BE2C (cell line): Measurements from ENCODE around the gene TOM1.

Source experiments
- DNase-seq: peaks from one replicate; pipeline ENCODE4 v3.0.0-alpha.2; 2020
- H3K27me3 ChIP-seq: fragments of 250-450 bp; sonication (Bioruptor Pico); 2 replicates; pipeline ENCODE4 v1.5.1; 2020; ENCODE audit warnings: mild to moderate bottlenecking
- H3K36me3 ChIP-seq: fragments of 250-450 bp; sonication (Bioruptor Pico); 2 replicates; pipeline ENCODE4 v1.5.1; 2020; ENCODE audit warnings: mild to moderate bottlenecking
- H3K4me1 ChIP-seq: fragments of 250-450 bp; sonication (Bioruptor Pico); 2 replicates; pipeline ENCODE4 v1.5.1; 2020
- H3K4me3 ChIP-seq: 2 replicates; pipeline ENCODE4 v1.5.1; 2011; ENCODE audit warnings: low read depth, low read length
- H3K9me3 ChIP-seq: fragments of 250-450 bp; sonication (Bioruptor Pico); 2 replicates; pipeline ENCODE4 v1.5.1; 2020
- TF ChIP-seq, protein P1 (sequence below): IDR thresholded peaks from 2 replicates; pipeline ENCODE4 v1.5.1; 2012; ENCODE audit warnings: mild to moderate bottlenecking, low read depth, low read length

Gene TOM1

GRCh38 chr22:35303029-35303624 is 3.4 kb downstream of the TOM1 start:
- no peaks in the 10 kb centered on the region; the same call in none of the 2 replicates for H3K4me1 ChIP-seq
- H3K36me3 ChIP-seq = no peaks in the 10 kb centered on the region
- H3K27me3 ChIP-seq = no peaks in the 10 kb centered on the region
- no peak for DNase-seq
- TF ChIP-seq, protein P1, sequence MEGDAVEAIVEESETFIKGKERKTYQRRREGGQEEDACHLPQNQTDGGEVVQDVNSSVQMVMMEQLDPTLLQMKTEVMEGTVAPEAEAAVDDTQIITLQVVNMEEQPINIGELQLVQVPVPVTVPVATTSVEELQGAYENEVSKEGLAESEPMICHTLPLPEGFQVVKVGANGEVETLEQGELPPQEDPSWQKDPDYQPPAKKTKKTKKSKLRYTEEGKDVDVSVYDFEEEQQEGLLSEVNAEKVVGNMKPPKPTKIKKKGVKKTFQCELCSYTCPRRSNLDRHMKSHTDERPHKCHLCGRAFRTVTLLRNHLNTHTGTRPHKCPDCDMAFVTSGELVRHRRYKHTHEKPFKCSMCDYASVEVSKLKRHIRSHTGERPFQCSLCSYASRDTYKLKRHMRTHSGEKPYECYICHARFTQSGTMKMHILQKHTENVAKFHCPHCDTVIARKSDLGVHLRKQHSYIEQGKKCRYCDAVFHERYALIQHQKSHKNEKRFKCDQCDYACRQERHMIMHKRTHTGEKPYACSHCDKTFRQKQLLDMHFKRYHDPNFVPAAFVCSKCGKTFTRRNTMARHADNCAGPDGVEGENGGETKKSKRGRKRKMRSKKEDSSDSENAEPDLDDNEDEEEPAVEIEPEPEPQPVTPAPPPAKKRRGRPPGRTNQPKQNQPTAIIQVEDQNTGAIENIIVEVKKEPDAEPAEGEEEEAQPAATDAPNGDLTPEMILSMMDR = no peak
- H3K9me3 ChIP-seq = no peaks in the 10 kb centered on the region
- no peak overlapping the region for H3K4me3 ChIP-seq

DNA sequence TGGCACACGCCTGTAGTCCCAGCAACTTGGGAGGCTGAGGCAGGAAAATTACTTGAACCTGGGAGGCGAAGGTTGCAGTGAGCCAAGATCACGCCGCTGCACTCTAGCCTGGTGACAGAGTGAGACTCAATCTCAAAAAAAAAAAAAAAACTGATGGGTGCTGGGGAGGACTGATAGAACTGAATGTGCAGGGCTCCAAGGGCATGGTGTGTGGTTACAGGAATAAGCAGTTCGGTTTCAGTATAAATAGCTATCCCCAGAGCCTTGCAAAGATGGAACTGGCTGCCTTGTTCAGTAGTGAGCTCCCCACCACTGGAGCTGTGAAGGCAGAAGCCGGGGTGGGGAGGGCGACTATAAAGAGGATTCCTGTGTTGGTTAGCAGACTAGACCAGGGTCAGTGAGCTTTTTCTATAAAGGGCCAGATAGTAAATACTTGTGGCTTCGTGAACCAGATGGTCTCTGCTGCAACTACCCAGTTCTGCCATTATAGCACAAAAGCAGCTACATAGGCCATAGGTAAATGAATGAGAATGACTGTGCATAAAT is 5.9 kb downstream of the TOM1 start:
- H3K9me3 ChIP-seq = no peaks in the 10 kb centered on the region
- H3K4me3 ChIP-seq = no peak overlapping the region
- no peak for DNase-seq
- H3K27me3 ChIP-seq = no peaks in the 10 kb centered on the region
- no peaks in the 10 kb centered on the region; the same call in 1 of the 2 replicates for H3K4me1 ChIP-seq
- TF ChIP-seq, protein P1 = no peak
- H3K36me3 ChIP-seq = no peaks in the 10 kb centered on the region

DNA sequence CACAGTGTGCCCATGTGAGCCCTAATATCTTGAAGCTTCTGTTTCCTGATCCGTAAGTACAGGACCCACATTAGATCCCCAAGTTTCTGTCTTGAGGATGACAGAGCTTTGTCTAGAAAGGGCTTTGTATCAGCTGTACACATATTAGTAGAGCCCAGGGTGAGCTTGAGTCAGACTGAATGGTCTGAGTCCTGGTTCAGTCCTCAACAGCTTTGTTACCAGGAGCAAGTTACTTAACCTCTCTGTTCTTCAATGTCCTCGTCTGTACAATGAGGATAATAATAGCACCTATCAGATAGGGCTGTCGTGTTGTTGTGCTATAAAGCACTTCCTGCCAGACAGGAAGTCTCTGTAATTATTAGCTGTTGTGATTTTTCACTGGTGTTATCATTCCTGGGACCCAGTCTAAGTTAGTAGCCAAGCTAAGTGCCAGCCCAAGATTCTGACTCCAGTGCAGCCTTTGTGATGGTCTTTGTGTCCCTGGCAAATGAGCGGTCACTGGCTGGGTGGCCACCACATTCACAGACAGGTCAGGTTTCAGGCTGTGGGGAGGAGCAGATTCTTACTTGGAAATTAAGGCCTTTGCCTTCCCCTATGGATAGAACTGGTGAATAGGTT is 6.8 kb downstream of the TOM1 start:
- DNase-seq = no peak
- H3K4me1 ChIP-seq = no peaks in the 10 kb centered on the region; the same call in 1 of the 2 replicates
- no peaks in the 10 kb centered on the region for H3K36me3 ChIP-seq
- H3K27me3 ChIP-seq = no peaks in the 10 kb centered on the region
- TF ChIP-seq, protein P1 = no peak
- H3K9me3 ChIP-seq = no peaks in the 10 kb centered on the region
- no peak overlapping the region for H3K4me3 ChIP-seq

GRCh38 chr22:35307372-35307771 is 7.7 kb downstream of the TOM1 start:
- H3K36me3 ChIP-seq = no peaks in the 10 kb centered on the region
- no peak for DNase-seq
- TF ChIP-seq, protein P1 = no peak
- no peaks in the 10 kb centered on the region; the same call in 1 of the 2 replicates for H3K4me1 ChIP-seq
- H3K4me3 ChIP-seq = no peak overlapping the region
- no peaks in the 10 kb centered on the region for H3K9me3 ChIP-seq
- H3K27me3 ChIP-seq = no peaks in the 10 kb centered on the region

- H3K36me3 ChIP-seq = no peaks in the 10 kb centered on the region
- TF ChIP-seq, protein P1 = no peak
- no peak overlapping the region for H3K4me3 ChIP-seq
- no peak for DNase-seq
- no peaks in the 10 kb centered on the region for H3K9me3 ChIP-seq
- peaks cover 2% of the 10 kb centered on the region; the same call in 1 of the 2 replicates for H3K4me1 ChIP-seq
- no peaks in the 10 kb centered on the region for H3K27me3 ChIP-seq
These were observed 8.2 kb downstream of the TOM1 start for GRCh38 chr22:35307892-35308291.

DNA sequence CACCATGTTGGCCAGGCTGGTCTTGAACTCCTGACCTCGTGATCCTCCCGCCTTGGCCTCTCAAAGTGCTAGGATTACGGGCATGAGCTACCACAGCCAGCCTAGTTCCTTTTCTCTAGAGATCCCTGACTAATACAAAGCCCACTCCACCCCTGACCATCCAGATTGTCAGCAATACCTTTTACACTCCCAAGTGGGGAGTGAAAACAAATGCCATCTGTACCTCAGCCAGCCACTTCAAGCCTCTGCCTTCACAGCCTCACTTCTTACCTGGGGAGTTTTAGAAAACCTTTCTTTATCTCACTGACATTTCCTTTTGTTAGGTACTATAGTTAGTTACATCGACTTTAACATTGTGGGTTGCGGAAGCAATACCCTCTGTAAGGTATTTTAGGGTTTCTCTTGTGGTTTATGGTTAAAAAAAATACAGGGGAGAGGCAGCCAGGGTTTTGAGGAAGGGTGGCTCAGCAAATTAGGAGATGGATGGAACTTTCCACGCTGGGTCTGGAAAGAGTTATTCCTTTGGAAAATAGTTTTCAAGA is 8.9 kb downstream of the TOM1 start:
- no peak overlapping the region for H3K4me3 ChIP-seq
- H3K9me3 ChIP-seq = no peaks in the 10 kb centered on the region
- H3K27me3 ChIP-seq = no peaks in the 10 kb centered on the region
- peaks cover 6% of the 10 kb centered on the region for H3K4me1 ChIP-seq
- TF ChIP-seq, protein P1 = no peak
- no peaks in the 10 kb centered on the region for H3K36me3 ChIP-seq
- DNase-seq = no peak
